ENCODE measurements around the gene SESTD1.

- TF ChIP-seq POLR2A (IDR thresholded peaks at IDR 0.05), result no peak
- no peak for TF ChIP-seq CTCF (IDR thresholded peaks at IDR 0.05)
Measured at GRCh38 chr2:179137200-179137759, 127.4 kb downstream of the SESTD1 start.

Measured in prostate gland (tissue), 2 donors.